ENCODE results near the gene RPRD1B.

GRCh38 chr20:38034108-38034649, 633 bp downstream of the RPRD1B start:
- TF ChIP-seq RAD21 (IDR thresholded peaks at IDR 0.05) = no peak
- no peak for TF ChIP-seq CTCF (IDR thresholded peaks at IDR 0.05; ENCODE audit: low read depth, low read length, missing input control)
- TF ChIP-seq GABPA (IDR thresholded peaks at IDR 0.05 in 1 of 2, conservative IDR thresholded peaks at IDR 0.05 in 1 of 2) = no peak
- TF ChIP-seq EGR1 (IDR thresholded peaks at IDR 0.05; ENCODE audit: low read depth in 2 of 2) = no peak
- TF ChIP-seq, protein P1, sequence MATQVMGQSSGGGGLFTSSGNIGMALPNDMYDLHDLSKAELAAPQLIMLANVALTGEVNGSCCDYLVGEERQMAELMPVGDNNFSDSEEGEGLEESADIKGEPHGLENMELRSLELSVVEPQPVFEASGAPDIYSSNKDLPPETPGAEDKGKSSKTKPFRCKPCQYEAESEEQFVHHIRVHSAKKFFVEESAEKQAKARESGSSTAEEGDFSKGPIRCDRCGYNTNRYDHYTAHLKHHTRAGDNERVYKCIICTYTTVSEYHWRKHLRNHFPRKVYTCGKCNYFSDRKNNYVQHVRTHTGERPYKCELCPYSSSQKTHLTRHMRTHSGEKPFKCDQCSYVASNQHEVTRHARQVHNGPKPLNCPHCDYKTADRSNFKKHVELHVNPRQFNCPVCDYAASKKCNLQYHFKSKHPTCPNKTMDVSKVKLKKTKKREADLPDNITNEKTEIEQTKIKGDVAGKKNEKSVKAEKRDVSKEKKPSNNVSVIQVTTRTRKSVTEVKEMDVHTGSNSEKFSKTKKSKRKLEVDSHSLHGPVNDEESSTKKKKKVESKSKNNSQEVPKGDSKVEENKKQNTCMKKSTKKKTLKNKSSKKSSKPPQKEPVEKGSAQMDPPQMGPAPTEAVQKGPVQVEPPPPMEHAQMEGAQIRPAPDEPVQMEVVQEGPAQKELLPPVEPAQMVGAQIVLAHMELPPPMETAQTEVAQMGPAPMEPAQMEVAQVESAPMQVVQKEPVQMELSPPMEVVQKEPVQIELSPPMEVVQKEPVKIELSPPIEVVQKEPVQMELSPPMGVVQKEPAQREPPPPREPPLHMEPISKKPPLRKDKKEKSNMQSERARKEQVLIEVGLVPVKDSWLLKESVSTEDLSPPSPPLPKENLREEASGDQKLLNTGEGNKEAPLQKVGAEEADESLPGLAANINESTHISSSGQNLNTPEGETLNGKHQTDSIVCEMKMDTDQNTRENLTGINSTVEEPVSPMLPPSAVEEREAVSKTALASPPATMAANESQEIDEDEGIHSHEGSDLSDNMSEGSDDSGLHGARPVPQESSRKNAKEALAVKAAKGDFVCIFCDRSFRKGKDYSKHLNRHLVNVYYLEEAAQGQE (IDR thresholded peaks at IDR 0.05) = no peak
